Measurements from ENCODE around the gene PTPRM.

DNA sequence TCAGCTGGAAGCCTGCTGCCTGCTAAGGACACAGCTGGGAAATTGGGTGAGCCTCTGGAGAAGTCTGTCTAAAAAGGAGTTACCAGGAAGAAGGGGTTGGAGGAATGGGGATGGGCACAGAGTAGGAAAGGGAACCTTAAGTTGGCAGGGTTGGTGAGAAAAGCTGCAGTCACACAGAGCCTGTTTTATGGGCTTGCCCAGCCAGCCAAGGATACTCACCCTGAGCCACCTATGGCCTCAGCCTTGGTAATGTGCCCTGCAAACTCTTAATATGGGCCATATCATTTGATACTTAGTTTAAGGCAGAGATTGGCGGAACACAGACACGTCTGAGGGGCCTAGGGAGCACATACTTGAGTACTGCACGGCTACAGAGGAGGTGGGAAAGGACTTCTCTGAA lies 623.9 kb downstream of the PTPRM start:
- TF ChIP-seq, protein P1, sequence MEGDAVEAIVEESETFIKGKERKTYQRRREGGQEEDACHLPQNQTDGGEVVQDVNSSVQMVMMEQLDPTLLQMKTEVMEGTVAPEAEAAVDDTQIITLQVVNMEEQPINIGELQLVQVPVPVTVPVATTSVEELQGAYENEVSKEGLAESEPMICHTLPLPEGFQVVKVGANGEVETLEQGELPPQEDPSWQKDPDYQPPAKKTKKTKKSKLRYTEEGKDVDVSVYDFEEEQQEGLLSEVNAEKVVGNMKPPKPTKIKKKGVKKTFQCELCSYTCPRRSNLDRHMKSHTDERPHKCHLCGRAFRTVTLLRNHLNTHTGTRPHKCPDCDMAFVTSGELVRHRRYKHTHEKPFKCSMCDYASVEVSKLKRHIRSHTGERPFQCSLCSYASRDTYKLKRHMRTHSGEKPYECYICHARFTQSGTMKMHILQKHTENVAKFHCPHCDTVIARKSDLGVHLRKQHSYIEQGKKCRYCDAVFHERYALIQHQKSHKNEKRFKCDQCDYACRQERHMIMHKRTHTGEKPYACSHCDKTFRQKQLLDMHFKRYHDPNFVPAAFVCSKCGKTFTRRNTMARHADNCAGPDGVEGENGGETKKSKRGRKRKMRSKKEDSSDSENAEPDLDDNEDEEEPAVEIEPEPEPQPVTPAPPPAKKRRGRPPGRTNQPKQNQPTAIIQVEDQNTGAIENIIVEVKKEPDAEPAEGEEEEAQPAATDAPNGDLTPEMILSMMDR (IDR thresholded peaks at IDR 0.05): no peak
- no peak for TF ChIP-seq POLR2A (IDR thresholded peaks at IDR 0.05)
- no peak for TF ChIP-seq POLR2AphosphoS5 (IDR thresholded peaks at IDR 0.05)

Measured in sigmoid colon (tissue), 4 donors.